HEK293 (cell line): Measurements from ENCODE around the gene TAAR6.

Source experiments
- CTCF ChIA-PET: fragments of 350-600 bp; formaldehyde crosslinking; extraction: SDS; loops from one replicate; lab custom pipeline; 2021; ENCODE audit warnings: antibody characterized with exemption; lab: Yijun Ruan, JAX
- POLR2A ChIA-PET: fragments of 300-600 bp; formaldehyde crosslinking; extraction: SDS; loops from one replicate; lab custom pipeline; 2020; ENCODE audit warnings: antibody characterized with exemption, inconsistent platforms; lab: Yijun Ruan, JAX
- H3K27ac ChIP-seq: fragments of 200-500 bp; sonication (Bioruptor generic); 2 replicates; pipeline ENCODE4 v1.5.1; 2014; ENCODE audit warnings: low read depth, low read length, control low read depth, inconsistent platforms; ENCODE audit errors: extremely low read depth
- H3K36me3 ChIP-seq, 2 experiments: fragments of 200-500 bp in 1 of 2; sonication (Bioruptor generic) in 1 of 2; 1 replicate in 1 of 2; 2 replicates in 1 of 2; pipeline ENCODE4 v1.5.1; 2014 to 2017; ENCODE audit warnings: inconsistent platforms in 2 of 2, low read length in 2 of 2; ENCODE audit not compliant: control insufficient read depth in 2 of 2, insufficient read depth in 1 of 2
- H3K4me1 ChIP-seq: fragments of 200-500 bp; sonication (Bioruptor generic); 2 replicates; pipeline ENCODE4 v1.5.1; 2014; ENCODE audit warnings: mild to moderate bottlenecking, low read length, inconsistent platforms; ENCODE audit not compliant: control insufficient read depth, insufficient read depth
- H3K4me3 ChIP-seq: 2 replicates; pipeline ENCODE4 v1.5.1; 2011; ENCODE audit warnings: low read depth, mild to moderate bottlenecking, control low read depth, low read length, moderate library complexity
- H3K9me3 ChIP-seq: fragments of 200-500 bp; sonication (Bioruptor generic); 2 replicates; pipeline ENCODE4 v1.5.1; 2014; ENCODE audit warnings: low read depth, low read length, inconsistent platforms; ENCODE audit not compliant: control insufficient read depth, insufficient read depth
- BCL11A ChIP-seq: fragments of 450-650 bp; formaldehyde crosslinking; IDR thresholded peaks from 2 replicates; pipeline ENCODE4 v1.5.1; 2016; ENCODE audit warnings: low read depth, missing biosample characterization, missing genetic modification characterization
- HOXD13 ChIP-seq: sonication (generic); formaldehyde crosslinking; IDR thresholded peaks from 2 replicates; pipeline ENCODE4 v1.8.0; 2022; ENCODE audit warnings: missing genetic modification reagents, borderline replicate concordance
- KLF1 ChIP-seq: fragments of 450-650 bp; formaldehyde crosslinking; IDR thresholded peaks from 2 replicates; pipeline ENCODE4 v1.5.1; 2016; ENCODE audit warnings: missing biosample characterization, missing genetic modification characterization
- KLF8 ChIP-seq: fragments of 450-650 bp; formaldehyde crosslinking; IDR thresholded peaks from 2 replicates; pipeline ENCODE4 v1.5.1; 2016; ENCODE audit warnings: missing biosample characterization, missing genetic modification characterization
- MYNN ChIP-seq: fragments of 450-650 bp; formaldehyde crosslinking; IDR thresholded peaks from 2 replicates; pipeline ENCODE4 v1.5.1; 2016; ENCODE audit warnings: missing biosample characterization, missing genetic modification characterization, borderline replicate concordance
- PATZ1 ChIP-seq: fragments of 450-650 bp; formaldehyde crosslinking; IDR thresholded peaks from 2 replicates; pipeline ENCODE4 v1.5.1; 2016; ENCODE audit warnings: missing biosample characterization, missing genetic modification characterization
- RBAK ChIP-seq: fragments of 450-650 bp; formaldehyde crosslinking; IDR thresholded peaks from 2 replicates; pipeline ENCODE4 v1.5.1; 2016; ENCODE audit warnings: missing biosample characterization, missing genetic modification characterization
- ZBTB17 ChIP-seq: fragments of 450-650 bp; formaldehyde crosslinking; IDR thresholded peaks from 2 replicates; pipeline ENCODE4 v1.5.1; 2016; ENCODE audit warnings: missing biosample characterization, missing genetic modification characterization
- ZBTB8A ChIP-seq: fragments of 450-650 bp; formaldehyde crosslinking; IDR thresholded peaks from 2 replicates; pipeline ENCODE4 v1.5.1; 2016; ENCODE audit warnings: missing biosample characterization, missing genetic modification characterization
- ZFP37 ChIP-seq: fragments of 450-650 bp; formaldehyde crosslinking; IDR thresholded peaks from 2 replicates; pipeline ENCODE4 v1.5.1; 2016; ENCODE audit warnings: missing biosample characterization, missing genetic modification characterization
- ZNF10 ChIP-seq: fragments of 450-650 bp; formaldehyde crosslinking; IDR thresholded peaks from 2 replicates; pipeline ENCODE4 v1.5.1; 2017; ENCODE audit warnings: missing biosample characterization, missing genetic modification characterization
- ZNF114 ChIP-seq: fragments of 450-650 bp; formaldehyde crosslinking; IDR thresholded peaks from 2 replicates; pipeline ENCODE4 v1.5.0; 2017; ENCODE audit warnings: missing biosample characterization, missing genetic modification characterization
- ZNF184 ChIP-seq: fragments of 450-650 bp; IDR thresholded peaks from 2 replicates; pipeline ENCODE4 v1.5.1; 2018; ENCODE audit warnings: missing biosample characterization, mild to moderate bottlenecking, missing genetic modification characterization
- ZNF19 ChIP-seq: fragments of 450-650 bp; formaldehyde crosslinking; IDR thresholded peaks from 2 replicates; pipeline ENCODE4; 2016; ENCODE audit warnings: missing biosample characterization, missing genetic modification characterization, low read depth
- ZNF24 ChIP-seq: fragments of 450-650 bp; formaldehyde crosslinking; IDR thresholded peaks from 2 replicates; pipeline ENCODE4 v1.5.1; 2016; ENCODE audit warnings: missing biosample characterization, missing genetic modification characterization
- ZNF362 ChIP-seq: fragments of 450-650 bp; formaldehyde crosslinking; IDR thresholded peaks from 2 replicates; pipeline ENCODE4 v1.5.1; 2016; ENCODE audit warnings: missing biosample characterization, missing genetic modification characterization
- ZNF394 ChIP-seq: fragments of 450-650 bp; formaldehyde crosslinking; IDR thresholded peaks from 2 replicates; pipeline ENCODE4 v1.5.1; 2016; ENCODE audit warnings: missing biosample characterization, missing genetic modification characterization, mild to moderate bottlenecking, moderate library complexity, borderline replicate concordance
- ZNF433 ChIP-seq: fragments of 450-650 bp; formaldehyde crosslinking; IDR thresholded peaks from 2 replicates; pipeline ENCODE4 v1.5.1; 2016; ENCODE audit warnings: missing biosample characterization, missing genetic modification characterization, low read depth
- ZNF510 ChIP-seq: fragments of 450-650 bp; formaldehyde crosslinking; IDR thresholded peaks from 2 replicates; pipeline ENCODE4 v1.5.1; 2018; ENCODE audit warnings: mild to moderate bottlenecking, missing genetic modification characterization, missing biosample characterization; ENCODE audit not compliant: insufficient replicate concordance
- ZNF596 ChIP-seq: fragments of 450-650 bp; IDR thresholded peaks from 2 replicates; pipeline ENCODE4 v1.5.0; 2018; ENCODE audit warnings: missing biosample characterization, mild to moderate bottlenecking, missing genetic modification characterization, moderate library complexity
- ZNF624 ChIP-seq: fragments of 450-650 bp; formaldehyde crosslinking; IDR thresholded peaks from 2 replicates; pipeline ENCODE4 v1.5.1; 2017; ENCODE audit warnings: missing biosample characterization, missing genetic modification characterization
- ZNF654 ChIP-seq: fragments of 450-650 bp; formaldehyde crosslinking; IDR thresholded peaks from 2 replicates; pipeline ENCODE4 v1.5.1; 2016; ENCODE audit warnings: low read depth, missing biosample characterization, missing genetic modification characterization
- ZNF677 ChIP-seq: fragments of 450-650 bp; IDR thresholded peaks from 2 replicates; pipeline ENCODE4 v1.5.0; 2018; ENCODE audit warnings: missing biosample characterization, mild to moderate bottlenecking, missing genetic modification characterization, moderate library complexity
- ZSCAN4 ChIP-seq: fragments of 450-650 bp; formaldehyde crosslinking; IDR thresholded peaks from 2 replicates; pipeline ENCODE4 v1.5.1; 2017; ENCODE audit warnings: missing biosample characterization, missing genetic modification characterization
- TF ChIP-seq, protein P1 (sequence below): fragments of 450-650 bp; formaldehyde crosslinking; IDR thresholded peaks from 2 replicates; pipeline ENCODE4 v1.5.1; 2016; ENCODE audit warnings: missing biosample characterization, missing genetic modification characterization
- TF ChIP-seq, protein P2 (sequence below): fragments of 450-650 bp; IDR thresholded peaks from 2 replicates; pipeline ENCODE4 v1.5.1; 2018; ENCODE audit warnings: missing biosample characterization, mild to moderate bottlenecking, missing genetic modification characterization
- TF ChIP-seq, protein P3 (sequence below): sonication (generic); formaldehyde crosslinking; IDR thresholded peaks from 2 replicates; pipeline ENCODE4 v1.8.1; 2022; ENCODE audit warnings: mild to moderate bottlenecking, moderate library complexity, missing genetic modification reagents

The TAAR6 gene

GRCh38 chr6:132526461-132526860 is 43.7 kb upstream of the TAAR6 start:
- POLR2A ChIA-PET: no interaction called here
- CTCF ChIA-PET: interaction anchor here (0.6 to 2.0 kb wide), 7 partner anchors 9 to 576 kb away, joined by 3 to 15 read pairs (median 5); partner anchors contain the start of gene STX7
- Histone ChIP-seq H3K4me1 (peaks cover 5% of the 10 kb centered on the region; the same call in 1 of the 2 replicates), H3K9me3 (no peaks in the 10 kb centered on the region), H3K27ac (no peak overlapping the region)
- TF ChIP-seq ZBTB8A (tag by site-specific recombination) (no peak), ZNF510 (tag by site-specific recombination) (no peak), BCL11A (no peak), ZNF654 (no peak), ZNF19 (tag by site-specific recombination) (no peak), PATZ1 (tag by site-specific recombination) (no peak), HOXD13 (CRISPR knock-in tag) (no peak)
- TF ChIP-seq, all 188 proteins: peak for 0
- no peaks in the 10 kb centered on the region for H3K36me3 ChIP-seq
- no peak overlapping the region for H3K4me3 ChIP-seq

GRCh38 chr6:132527791-132528190 is 42.3 kb upstream of the TAAR6 start:
- no peaks in the 10 kb centered on the region for H3K36me3 ChIP-seq
- no peak overlapping the region; the same call in 1 of the 2 replicates for H3K27ac ChIP-seq
- no peaks in the 10 kb centered on the region for H3K9me3 ChIP-seq
- CTCF ChIA-PET: interaction anchor here (0.7 to 2.0 kb wide), 7 partner anchors 10 to 839 kb away, joined by 3 to 15 read pairs (median 4); partner anchors contain the start of gene STX7
- POLR2A ChIA-PET: no interaction called here
- no peak overlapping the region for H3K4me3 ChIP-seq
- peaks cover 5% of the 10 kb centered on the region; the same call in 1 of the 2 replicates for H3K4me1 ChIP-seq
- TF ChIP-seq ZNF624 (tag by site-specific recombination) (no peak), ZNF362 (tag by site-specific recombination) (no peak), ZSCAN4 (tag by site-specific recombination) (0 out of 2 replicates have a peak, but pooled peaks have one; percentile 28), KLF1 (tag by site-specific recombination) (no peak), ZNF596 (tag by site-specific recombination) (0 out of 2 replicates have a peak, but pooled peaks have one; percentile 65), ZNF394 (tag by site-specific recombination) (peak; percentile 74), ZNF114 (no peak), RBAK (tag by site-specific recombination) (no peak), MYNN (tag by site-specific recombination) (no peak), ZNF654 (peak; percentile 42), ZFP37 (tag by site-specific recombination) (peak; percentile 81; the same call in 1 of the 2 replicates), ZNF677 (tag by site-specific recombination) (no peak), ZBTB17 (tag by site-specific recombination) (peak; percentile 50), ZNF433 (tag by site-specific recombination) (no peak), ZNF10 (tag by site-specific recombination) (peak; percentile 44; the same call in 1 of the 2 replicates), ZNF24 (tag by site-specific recombination) (peak; percentile 86), ZNF184 (tag by site-specific recombination) (peak; percentile 65; the same call in 1 of the 2 replicates), KLF8 (tag by site-specific recombination) (peak; percentile 88)
- TF ChIP-seq, protein P1, sequence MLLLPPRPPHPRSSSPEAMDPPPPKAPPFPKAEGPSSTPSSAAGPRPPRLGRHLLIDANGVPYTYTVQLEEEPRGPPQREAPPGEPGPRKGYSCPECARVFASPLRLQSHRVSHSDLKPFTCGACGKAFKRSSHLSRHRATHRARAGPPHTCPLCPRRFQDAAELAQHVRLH (tag by site-specific recombination): 0 out of 2 replicates have a peak, but pooled peaks have one; percentile 24
- TF ChIP-seq, protein P2, sequence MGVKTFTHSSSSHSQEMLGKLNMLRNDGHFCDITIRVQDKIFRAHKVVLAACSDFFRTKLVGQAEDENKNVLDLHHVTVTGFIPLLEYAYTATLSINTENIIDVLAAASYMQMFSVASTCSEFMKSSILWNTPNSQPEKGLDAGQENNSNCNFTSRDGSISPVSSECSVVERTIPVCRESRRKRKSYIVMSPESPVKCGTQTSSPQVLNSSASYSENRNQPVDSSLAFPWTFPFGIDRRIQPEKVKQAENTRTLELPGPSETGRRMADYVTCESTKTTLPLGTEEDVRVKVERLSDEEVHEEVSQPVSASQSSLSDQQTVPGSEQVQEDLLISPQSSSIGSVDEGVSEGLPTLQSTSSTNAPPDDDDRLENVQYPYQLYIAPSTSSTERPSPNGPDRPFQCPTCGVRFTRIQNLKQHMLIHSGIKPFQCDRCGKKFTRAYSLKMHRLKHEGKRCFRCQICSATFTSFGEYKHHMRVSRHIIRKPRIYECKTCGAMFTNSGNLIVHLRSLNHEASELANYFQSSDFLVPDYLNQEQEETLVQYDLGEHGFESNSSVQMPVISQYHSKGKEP: no peak
- TF ChIP-seq, protein P3, sequence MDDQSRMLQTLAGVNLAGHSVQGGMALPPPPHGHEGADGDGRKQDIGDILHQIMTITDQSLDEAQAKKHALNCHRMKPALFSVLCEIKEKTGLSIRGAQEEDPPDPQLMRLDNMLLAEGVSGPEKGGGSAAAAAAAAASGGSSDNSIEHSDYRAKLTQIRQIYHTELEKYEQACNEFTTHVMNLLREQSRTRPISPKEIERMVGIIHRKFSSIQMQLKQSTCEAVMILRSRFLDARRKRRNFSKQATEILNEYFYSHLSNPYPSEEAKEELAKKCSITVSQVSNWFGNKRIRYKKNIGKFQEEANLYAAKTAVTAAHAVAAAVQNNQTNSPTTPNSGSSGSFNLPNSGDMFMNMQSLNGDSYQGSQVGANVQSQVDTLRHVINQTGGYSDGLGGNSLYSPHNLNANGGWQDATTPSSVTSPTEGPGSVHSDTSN (CRISPR knock-in tag): no peak
